ENCODE data around the gene APOH.

DNA sequence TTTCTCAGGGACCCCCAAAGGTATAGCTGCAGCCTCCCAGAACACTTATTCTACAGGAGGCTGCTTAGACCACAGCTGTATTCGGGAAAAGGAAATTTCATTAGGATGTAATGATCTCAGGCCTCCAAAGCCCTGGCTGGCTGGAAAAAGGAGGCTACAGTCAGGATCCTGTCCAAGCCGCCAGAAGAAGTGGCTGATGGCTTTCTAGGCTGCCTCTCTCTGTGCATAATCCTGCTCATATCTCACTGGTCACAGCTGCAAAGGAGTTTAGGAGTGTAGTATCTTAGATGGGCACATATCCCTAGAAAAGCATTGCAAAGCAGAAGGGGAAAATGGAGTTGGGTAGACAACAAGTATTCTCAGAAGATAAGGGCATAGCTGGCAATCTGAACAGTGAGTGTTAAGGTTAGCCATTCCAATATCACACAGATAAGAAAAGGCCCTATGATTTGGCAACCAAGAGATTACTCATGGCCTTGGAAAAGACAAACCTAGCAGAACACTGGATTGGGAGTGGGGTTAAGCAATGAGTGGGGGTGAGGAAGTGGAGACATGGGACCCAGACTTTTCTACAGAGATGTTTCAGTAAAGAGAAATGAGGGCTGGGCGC is 47.2 kb upstream of the APOH start:
- no peak for TF ChIP-seq EZH2 (IDR thresholded peaks at IDR 0.05)
- TF ChIP-seq, protein P1, sequence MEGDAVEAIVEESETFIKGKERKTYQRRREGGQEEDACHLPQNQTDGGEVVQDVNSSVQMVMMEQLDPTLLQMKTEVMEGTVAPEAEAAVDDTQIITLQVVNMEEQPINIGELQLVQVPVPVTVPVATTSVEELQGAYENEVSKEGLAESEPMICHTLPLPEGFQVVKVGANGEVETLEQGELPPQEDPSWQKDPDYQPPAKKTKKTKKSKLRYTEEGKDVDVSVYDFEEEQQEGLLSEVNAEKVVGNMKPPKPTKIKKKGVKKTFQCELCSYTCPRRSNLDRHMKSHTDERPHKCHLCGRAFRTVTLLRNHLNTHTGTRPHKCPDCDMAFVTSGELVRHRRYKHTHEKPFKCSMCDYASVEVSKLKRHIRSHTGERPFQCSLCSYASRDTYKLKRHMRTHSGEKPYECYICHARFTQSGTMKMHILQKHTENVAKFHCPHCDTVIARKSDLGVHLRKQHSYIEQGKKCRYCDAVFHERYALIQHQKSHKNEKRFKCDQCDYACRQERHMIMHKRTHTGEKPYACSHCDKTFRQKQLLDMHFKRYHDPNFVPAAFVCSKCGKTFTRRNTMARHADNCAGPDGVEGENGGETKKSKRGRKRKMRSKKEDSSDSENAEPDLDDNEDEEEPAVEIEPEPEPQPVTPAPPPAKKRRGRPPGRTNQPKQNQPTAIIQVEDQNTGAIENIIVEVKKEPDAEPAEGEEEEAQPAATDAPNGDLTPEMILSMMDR (IDR thresholded peaks at IDR 0.05): no peak
